ENCODE results near the gene FAM177B. TPM values are rescaled to one million over a fixed set of nuclear protein-coding genes. Genes with fewer than 3 reads are reported as not detected.

FAM177B gene
- total and polyA plus RNA-seq, 2 experiments from 2014 or later: not detected

DNA sequence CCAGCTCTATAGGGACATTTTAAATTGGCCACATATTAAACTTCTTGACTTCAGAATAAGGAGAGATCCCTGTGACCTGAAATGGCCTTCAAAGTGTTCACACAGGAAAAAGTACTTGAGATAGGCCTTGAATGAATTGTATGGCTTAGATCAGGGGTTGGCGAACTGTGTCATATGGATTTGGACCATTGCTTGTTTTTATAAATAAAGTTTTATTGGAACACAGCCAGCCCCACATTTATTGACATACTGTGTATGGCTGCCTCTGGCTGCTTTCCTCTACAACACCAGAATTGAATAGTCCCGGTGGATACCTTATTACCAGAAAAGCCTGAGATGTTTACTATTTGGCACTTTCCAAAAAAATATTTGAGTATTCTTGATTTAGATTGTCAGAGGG, 20.6 kb upstream of the FAM177B start:
- Mint-ChIP-seq H3K36me3 (ENCODE audit: low read depth) (peaks cover 16% of the 10 kb centered on the region), H3K27me3 (ENCODE audit: insufficient read depth, low read depth, poor library complexity) (peaks cover 16% of the 10 kb centered on the region), H3K4me3 (no peak overlapping the region), H3K9me3 (no peaks in the 10 kb centered on the region), H3K27ac (no peak overlapping the region), H3K4me1 (peaks cover 2% of the 10 kb centered on the region; the same call in 1 of the 3 replicates)
- H3K4me2 ChIP-seq: no peak overlapping the region
- H3K9me2 ChIP-seq (ENCODE audit: insufficient read depth): no peaks in the 10 kb centered on the region
- peaks cover 16% of the 10 kb centered on the region; the same call in 1 of the 2 replicates for H3K36me3 ChIP-seq (ENCODE audit: insufficient read depth)
- H2AFZ ChIP-seq: no peak overlapping the region
- H3K4me3 ChIP-seq: no peak overlapping the region
- peaks cover 14% of the 10 kb centered on the region for H3K79me2 ChIP-seq (replicated peaks; ENCODE audit: insufficient read depth)
- no peak overlapping the region for H3K27ac ChIP-seq (ENCODE audit: low read depth)
- TF ChIP-seq CREB1 (CRISPR knock-in tag; IDR thresholded peaks at IDR 0.05; ENCODE audit: low read depth): no peak
- TF ChIP-seq EZH2 (IDR thresholded peaks at IDR 0.05; ENCODE audit: low read depth, unreplicated experiment): no peak
- no peak for TF ChIP-seq ZNF331 (CRISPR knock-in tag; IDR thresholded peaks at IDR 0.05; ENCODE audit: low read depth)
- no peak for TF ChIP-seq EZH2phosphoT487 (IDR thresholded peaks at IDR 0.05; ENCODE audit: unreplicated experiment)
- 0 out of 2 replicates have a peak, but pooled peaks cover 3% of the 10 kb centered on the region for H3K4me1 ChIP-seq (ENCODE audit: insufficient read depth)
- no peaks in the 10 kb centered on the region for H4K20me1 ChIP-seq (replicated peaks; ENCODE audit: insufficient read depth)
- 0 out of 2 replicates have a peak, but pooled peaks cover 8% of the 10 kb centered on the region for H3F3A ChIP-seq (replicated peaks; ENCODE audit: low read depth)
- H3K27me3 ChIP-seq (ENCODE audit: insufficient read depth): no peaks in the 10 kb centered on the region
- ATAC-seq (no peak), DNase-seq (ENCODE audit: low spot score) (no peak)

GRCh38 chr1:222728746-222729145, 8.3 kb upstream of the FAM177B start:
- no peak overlapping the region for H3K27ac Mint-ChIP-seq
- H3K4me2 ChIP-seq: no peak overlapping the region
- DNase-seq (ENCODE audit: low spot score) (no peak), ATAC-seq (no peak)
- no peak overlapping the region for H3K4me3 ChIP-seq
- TF ChIP-seq EZH2 (IDR thresholded peaks at IDR 0.05; ENCODE audit: low read depth, unreplicated experiment) (no peak), ZNF114 (CRISPR knock-in tag; IDR thresholded peaks at IDR 0.05) (no peak), NANOG (IDR thresholded peaks at IDR 0.05; ENCODE audit: borderline replicate concordance) (no peak), ZNF462 (CRISPR knock-in tag; IDR thresholded peaks at IDR 0.05) (no peak), CREB1 (CRISPR knock-in tag; IDR thresholded peaks at IDR 0.05; ENCODE audit: low read depth) (no peak), STAT1 (IDR thresholded peaks at IDR 0.05; ENCODE audit: unreplicated experiment) (no peak), EZH2phosphoT487 (IDR thresholded peaks at IDR 0.05; ENCODE audit: unreplicated experiment) (no peak), POLR2AphosphoS5 (IDR thresholded peaks at IDR 0.05; ENCODE audit: low read depth) (no peak)
- TF ChIP-seq, protein P1, sequence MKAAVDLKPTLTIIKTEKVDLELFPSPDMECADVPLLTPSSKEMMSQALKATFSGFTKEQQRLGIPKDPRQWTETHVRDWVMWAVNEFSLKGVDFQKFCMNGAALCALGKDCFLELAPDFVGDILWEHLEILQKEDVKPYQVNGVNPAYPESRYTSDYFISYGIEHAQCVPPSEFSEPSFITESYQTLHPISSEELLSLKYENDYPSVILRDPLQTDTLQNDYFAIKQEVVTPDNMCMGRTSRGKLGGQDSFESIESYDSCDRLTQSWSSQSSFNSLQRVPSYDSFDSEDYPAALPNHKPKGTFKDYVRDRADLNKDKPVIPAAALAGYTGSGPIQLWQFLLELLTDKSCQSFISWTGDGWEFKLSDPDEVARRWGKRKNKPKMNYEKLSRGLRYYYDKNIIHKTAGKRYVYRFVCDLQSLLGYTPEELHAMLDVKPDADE (IDR thresholded peaks at IDR 0.05): no peak
- no peaks in the 10 kb centered on the region for H3K27me3 ChIP-seq (ENCODE audit: insufficient read depth)
- H3K36me3 Mint-ChIP-seq (ENCODE audit: low read depth): peaks cover 54% of the 10 kb centered on the region; the same call in 2 of the 3 replicates
- H3K4me1 ChIP-seq (ENCODE audit: insufficient read depth): no peaks in the 10 kb centered on the region
- no peaks in the 10 kb centered on the region for H3K79me2 ChIP-seq (replicated peaks; ENCODE audit: insufficient read depth)
- H3F3A ChIP-seq (replicated peaks; ENCODE audit: low read depth): no peaks in the 10 kb centered on the region
- no peaks in the 10 kb centered on the region; the same call in 1 of the 2 replicates for H4K20me1 ChIP-seq (replicated peaks; ENCODE audit: insufficient read depth)
- no peaks in the 10 kb centered on the region for H3K9me2 ChIP-seq (ENCODE audit: insufficient read depth)
- no peaks in the 10 kb centered on the region for H3K4me1 Mint-ChIP-seq
- H3K27ac ChIP-seq (ENCODE audit: low read depth): no peak overlapping the region
- no peak overlapping the region for H3K4me3 Mint-ChIP-seq
- peaks cover 42% of the 10 kb centered on the region; the same call in 1 of the 2 replicates for H3K36me3 ChIP-seq (ENCODE audit: insufficient read depth)
- no peak overlapping the region for H2AFZ ChIP-seq
- H3K9me3 Mint-ChIP-seq: no peaks in the 10 kb centered on the region
- H3K27me3 Mint-ChIP-seq (ENCODE audit: insufficient read depth, low read depth, poor library complexity): no peaks in the 10 kb centered on the region

All from GM23338 (cell line).